Measurements from ENCODE around the gene BMF.
A peak's percentile ranks its signal among the peaks of the same experiment; 100 is the strongest.
"Not testable (repeated sequence)": the region's sequence is repeated elsewhere in the genome, so short reads cannot be mapped to it uniquely, and the experiment has no call there.

BMF gene

GRCh38 chr15:40085266-40085665 is 23.4 kb downstream of the BMF start:
- no peak for DNase-seq

GRCh38 chr15:40084650-40085049 is 24.0 kb downstream of the BMF start:
- no peak for DNase-seq

- DNase-seq, result no peak
Measured at GRCh38 chr15:40082195-40082883, 26.3 kb downstream of the BMF start.

DNA sequence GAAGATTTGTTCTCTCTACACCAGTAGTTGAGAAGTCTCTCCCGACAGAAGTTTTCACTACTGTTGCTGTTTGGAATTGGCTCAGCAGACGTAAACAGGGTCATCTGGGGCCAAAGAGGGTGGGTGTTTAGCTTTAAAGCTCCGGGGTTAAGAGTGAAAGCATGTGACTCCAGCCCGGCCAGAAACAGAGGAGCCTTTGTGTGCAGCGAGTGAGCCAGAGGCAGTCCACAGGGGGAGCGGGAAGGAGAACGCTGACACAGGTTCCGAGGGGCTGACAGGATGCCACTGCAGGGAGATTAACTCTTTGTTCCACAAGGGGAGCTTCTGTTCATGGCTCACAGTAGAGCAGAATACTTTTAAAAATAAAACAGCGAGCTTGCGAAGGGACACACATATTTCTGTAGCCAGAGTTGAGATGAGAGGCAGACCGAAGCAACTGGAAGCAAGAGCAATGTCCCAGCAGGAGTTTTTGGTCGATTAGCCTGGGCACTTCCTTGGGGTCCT is 26.9 kb downstream of the BMF start:
- DNase-seq, result no peak

DNA sequence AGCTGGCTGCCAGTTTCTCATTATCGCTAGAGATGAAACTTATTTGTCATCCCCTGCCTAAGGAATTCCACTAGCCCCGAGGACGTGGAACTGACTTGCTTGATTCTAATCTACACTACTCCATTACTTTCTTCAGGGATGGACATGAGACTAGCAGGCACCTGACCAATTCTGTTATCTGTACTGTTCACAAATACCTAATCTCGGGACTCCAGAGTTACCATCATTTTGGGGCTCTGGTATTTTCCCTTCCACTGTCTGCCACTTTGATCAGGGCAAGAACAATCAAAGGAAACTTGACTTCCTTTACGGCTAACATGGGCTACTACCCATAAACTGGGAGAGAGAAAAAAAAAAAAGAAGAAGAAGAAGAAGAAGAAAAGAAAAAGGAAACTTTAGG is 27.8 kb downstream of the BMF start:
- no peak for DNase-seq

GRCh38 chr15:40080104-40080503 is 28.6 kb downstream of the BMF start:
- DNase-seq, result no peak

GRCh38 chr15:40079456-40079855 is 29.2 kb downstream of the BMF start:
- no peak for DNase-seq

- peak; percentile 31 for DNase-seq
Measured at GRCh38 chr15:40075298-40076044, 33.2 kb downstream of the BMF start.

DNA sequence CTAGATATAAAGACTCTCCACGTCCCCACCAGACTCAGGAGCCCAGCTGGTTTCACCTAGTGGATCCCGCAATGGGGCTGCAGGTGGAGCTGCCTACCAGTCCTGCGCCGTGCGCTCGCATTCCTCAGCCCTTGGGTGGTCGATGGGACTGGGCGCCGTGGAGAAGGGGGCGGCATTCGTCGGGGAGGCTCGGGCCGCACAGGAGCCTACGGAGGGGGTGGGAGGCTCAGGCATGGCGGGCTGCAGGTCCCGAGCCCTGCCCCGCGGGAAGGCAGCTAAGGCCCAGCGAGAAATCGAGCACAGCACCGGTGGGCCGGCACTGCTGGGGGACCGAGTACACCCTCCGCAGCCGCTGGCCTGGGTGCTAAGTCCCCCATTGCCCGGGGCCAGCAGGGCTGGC is 34.0 kb downstream of the BMF start:
- DNase-seq, result not testable (repeated sequence)

DNA sequence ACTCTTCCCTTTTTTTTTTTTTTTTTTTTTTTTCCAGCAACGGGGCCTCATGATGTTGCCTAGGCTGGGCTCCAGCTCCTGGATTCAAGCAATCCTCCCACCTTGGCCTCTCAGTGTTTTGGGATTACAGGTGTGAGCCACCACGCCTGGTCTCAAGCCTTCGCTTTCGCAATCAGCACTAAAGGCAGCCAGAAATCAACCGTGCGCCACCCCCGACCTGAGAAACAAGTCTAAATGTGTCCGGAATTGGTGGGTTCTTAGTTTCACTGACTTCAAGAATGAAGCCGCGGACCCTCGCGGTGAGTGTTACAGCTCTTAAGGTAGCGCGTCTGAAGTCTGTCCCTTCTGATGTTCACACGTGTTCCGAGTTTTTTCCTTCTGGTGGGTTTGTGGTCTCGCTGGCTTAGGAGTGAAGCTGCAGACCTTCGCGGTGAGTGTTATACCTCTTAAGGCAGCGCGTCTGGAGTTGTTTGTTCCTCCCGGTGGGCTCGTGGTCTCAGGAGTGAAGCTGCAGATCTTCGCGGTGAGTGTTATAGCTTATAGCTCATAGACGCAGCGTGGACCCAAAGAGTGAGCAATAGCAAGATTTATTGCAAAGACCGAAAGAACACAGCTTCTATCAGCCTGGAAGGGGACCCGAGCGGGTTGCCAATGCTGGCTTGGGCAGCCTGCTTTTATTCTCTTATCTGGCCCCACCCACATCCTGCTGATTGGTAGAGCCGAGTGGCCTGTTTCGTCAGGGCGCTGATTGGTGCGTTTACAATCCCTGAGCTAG is 34.8 kb downstream of the BMF start:
- not testable (repeated sequence) for DNase-seq

DNA sequence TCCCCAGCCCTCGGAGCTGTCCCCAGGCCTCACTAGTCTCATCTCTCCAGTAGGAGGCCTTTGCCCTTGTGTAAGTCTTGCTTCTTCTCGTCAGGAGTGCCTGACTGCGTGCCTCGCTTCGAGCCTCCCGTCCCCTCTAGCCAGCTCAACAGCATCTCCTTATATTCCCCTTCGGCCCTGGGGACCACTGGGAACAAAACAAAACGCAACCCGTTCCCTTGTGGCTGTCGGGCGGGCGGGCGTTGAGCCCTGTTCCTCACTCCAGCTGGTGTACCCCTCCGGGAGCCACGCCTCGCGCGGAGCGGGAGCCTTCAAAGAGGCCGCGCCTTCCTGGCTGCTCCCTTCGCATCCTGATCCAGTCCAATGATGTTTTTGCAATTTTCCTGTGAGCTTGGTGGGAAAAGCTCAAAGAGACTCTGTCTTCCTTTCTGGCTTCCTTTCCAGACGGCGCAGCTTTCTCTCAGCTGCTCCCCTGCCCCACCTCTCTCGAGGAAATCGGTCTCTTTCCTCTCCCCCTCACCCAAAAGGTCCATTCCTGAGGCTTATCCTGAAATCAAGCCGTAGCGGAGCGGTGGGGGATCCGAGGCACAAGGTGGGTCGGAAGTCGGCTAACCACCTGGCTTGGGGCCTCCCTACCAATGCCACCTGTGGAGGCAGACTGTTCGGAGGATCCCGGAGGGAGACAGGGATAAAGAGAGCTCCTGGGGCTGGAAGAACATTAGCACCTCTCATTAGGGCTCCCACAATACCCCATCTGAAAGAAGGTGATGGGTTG is 36.3 kb downstream of the BMF start:
- DNase-seq, result no peak

DNA sequence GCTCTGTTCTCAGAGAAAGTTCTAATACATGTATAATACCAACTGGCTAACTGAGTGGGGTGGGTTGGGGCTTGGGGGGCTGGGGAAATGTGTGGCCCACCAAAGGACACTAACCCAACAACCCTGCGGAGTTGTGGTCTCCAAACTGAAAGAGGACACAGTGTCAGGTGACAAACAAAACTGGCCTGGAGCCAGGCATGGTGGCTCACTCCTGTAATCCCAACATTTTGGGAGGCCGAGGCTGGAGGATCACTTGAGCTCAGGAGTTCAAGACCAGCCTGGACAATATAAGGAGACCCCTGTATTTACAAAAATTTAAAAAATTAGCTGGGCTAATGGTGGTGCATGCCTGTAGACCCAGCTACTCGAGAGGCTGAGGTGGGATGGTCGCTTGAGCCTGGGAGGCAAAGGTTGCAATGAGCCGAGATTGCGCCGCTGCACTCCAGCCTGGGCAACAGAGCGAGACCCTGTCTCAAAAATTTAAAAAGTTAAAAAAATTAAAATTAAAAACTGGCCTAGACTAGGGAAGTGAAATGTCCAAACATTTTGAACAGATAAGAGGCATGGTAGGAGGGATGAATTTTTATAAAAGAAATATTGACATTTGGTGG is 38.0 kb downstream of the BMF start:
- DNase-seq, result no peak

DNA sequence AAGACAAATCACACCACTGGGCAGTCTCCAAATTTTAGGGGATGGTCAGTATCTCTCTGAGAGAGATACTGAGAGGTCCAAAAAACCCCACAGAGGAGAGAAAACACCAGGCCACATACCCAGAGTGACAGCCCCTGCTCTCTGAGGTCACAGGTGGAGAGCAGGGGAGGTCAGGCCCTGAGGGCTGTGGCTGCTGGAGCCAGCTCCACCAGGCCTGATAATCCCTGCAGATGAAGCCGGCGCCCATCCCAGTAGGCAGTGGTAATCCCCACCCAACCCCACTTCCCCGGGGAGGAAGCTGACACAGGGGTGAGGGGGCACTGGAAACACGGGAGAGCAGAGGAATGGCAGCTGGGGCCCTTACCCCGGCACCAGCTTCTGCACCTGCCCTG is 38.5 kb downstream of the BMF start:
- no peak for DNase-seq

- DNase-seq, result peak; percentile 82
Measured at GRCh38 chr15:40069178-40070165, 39.2 kb downstream of the BMF start.

DNA sequence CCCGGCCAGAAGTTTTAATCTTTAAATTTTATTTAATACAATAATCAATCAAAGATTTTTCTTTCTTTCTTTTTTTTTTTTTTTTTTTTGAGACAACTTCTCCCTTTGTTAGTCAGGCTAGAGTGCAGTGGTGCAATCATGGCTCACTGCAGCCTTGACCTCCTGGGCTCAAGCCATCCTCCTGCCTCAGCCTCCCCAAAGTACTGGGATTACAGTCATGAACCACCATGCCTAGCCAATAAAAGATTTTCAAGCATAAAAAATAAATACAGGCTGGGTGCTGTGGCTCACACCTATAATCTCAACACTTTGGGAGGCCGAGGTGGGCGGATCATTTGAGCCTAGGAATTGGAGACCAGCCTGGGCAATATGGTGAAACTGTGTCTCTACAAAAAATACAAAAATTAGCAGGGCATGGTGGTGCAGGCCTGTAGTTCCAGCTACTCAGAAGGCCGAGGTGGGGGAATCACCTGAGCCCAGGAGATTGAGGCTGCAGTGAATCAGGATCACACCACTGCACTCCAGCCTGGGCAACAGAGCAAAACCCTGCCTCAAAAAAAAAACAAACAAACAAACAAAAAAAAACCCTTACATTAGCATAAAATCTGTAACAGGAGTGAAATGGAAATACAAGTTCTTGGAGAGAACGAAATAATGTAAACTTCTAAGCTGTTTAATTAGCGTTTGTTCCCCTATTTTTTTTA is 40.6 kb downstream of the BMF start:
- DNase-seq, result no peak

GRCh38 chr15:40066589-40066988 is 42.1 kb downstream of the BMF start:
- DNase-seq, result no peak

DNA sequence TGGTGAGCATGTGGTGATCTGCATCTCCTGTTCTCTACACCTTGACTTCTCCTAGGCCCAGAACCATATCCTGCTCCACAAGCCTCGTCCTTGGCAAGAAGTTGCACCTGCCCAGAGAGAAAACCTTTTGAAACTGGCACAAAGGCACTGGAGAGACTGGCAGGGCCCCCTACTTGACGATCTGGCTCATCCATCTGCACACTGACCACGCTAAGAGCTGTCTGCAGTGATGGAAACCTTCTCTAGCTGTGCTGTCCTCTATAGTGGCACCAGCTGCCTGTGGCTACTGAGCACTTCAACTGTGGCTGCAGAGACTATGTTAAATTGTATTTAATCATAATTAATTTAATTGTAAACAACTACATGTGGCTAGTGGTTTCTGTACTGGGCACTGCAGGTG is 43.5 kb downstream of the BMF start:
- DNase-seq, result peak; percentile 20

- no peak for DNase-seq
Measured at GRCh38 chr15:40064231-40064894, 44.3 kb downstream of the BMF start.

- no peak for DNase-seq
Measured at GRCh38 chr15:40063563-40064011, 45.1 kb downstream of the BMF start.

All from NCI-H2029 treated with DMSO at 0.1 percent for 48 hours (cell line).